GM23338 (cell line): ENCODE results near the gene CCDC80. TPM values are rescaled to one million over a fixed set of nuclear protein-coding genes. Genes with fewer than 3 reads are reported as not detected.

Experiments used
- ATAC-seq: fragments of 200-7000 bp; cut with Tn5 transposase; 3 replicates; pipeline ENCODE4 v1.9.1; 2020
- DNase-seq: peaks from one replicate; pipeline ENCODE4 v3.0.0-alpha.2; 2015; ENCODE audit warnings: low spot score
- H2AFZ ChIP-seq: fragments of 200-600 bp; sonication (generic); 2 replicates; pipeline ENCODE4 v1.8.0; 2016; ENCODE audit warnings: antibody characterized with exemption, mild to moderate bottlenecking, moderate library complexity
- H3F3A ChIP-seq: fragments of 200-600 bp; sonication (generic); replicated peaks from 2 replicates; pipeline ENCODE4 v1.8.0; 2017; ENCODE audit warnings: antibody characterized with exemption, mixed run types, low read depth
- H3K27ac ChIP-seq: fragments of 200-600 bp; sonication (generic); 2 replicates; pipeline ENCODE4 v1.6.1; 2016; ENCODE audit warnings: low read depth
- H3K27me3 ChIP-seq: fragments of 200-600 bp; sonication (generic); 2 replicates; pipeline ENCODE4 v1.8.0; 2016; ENCODE audit warnings: mild to moderate bottlenecking, mixed run types, moderate library complexity; ENCODE audit not compliant: insufficient read depth
- H3K36me3 ChIP-seq: fragments of 200-600 bp; sonication (generic); 2 replicates; pipeline ENCODE4 v1.8.0; 2016; ENCODE audit warnings: mild to moderate bottlenecking; ENCODE audit not compliant: insufficient read depth
- H3K4me1 ChIP-seq: fragments of 200-600 bp; sonication (generic); 2 replicates; pipeline ENCODE4 v1.8.0; 2016; ENCODE audit warnings: mild to moderate bottlenecking, moderate library complexity; ENCODE audit not compliant: insufficient read depth
- H3K4me2 ChIP-seq: fragments of 200-600 bp; sonication (generic); 2 replicates; pipeline ENCODE4 v1.7.1; 2017; ENCODE audit warnings: mixed run types
- H3K4me3 ChIP-seq: fragments of 200-600 bp; sonication (generic); 2 replicates; pipeline ENCODE4 v1.6.1; 2016; ENCODE audit warnings: mixed run types
- H3K79me2 ChIP-seq: fragments of 200-600 bp; sonication (generic); replicated peaks from 2 replicates; pipeline ENCODE4 v1.8.0; 2017; ENCODE audit warnings: mild to moderate bottlenecking; ENCODE audit not compliant: insufficient read depth
- H3K9me2 ChIP-seq: fragments of 200-600 bp; sonication (generic); 2 replicates; pipeline ENCODE4 v1.8.0; 2017; ENCODE audit not compliant: insufficient read depth
- H4K20me1 ChIP-seq: fragments of 200-600 bp; sonication (generic); replicated peaks from 2 replicates; pipeline ENCODE4 v1.8.0; 2017; ENCODE audit warnings: mild to moderate bottlenecking; ENCODE audit not compliant: insufficient read depth
- H3K27ac Mint-ChIP-seq: 2 replicates; pipeline ENCODE4 v1.8.0; 2020; ENCODE audit warnings: inconsistent platforms, mild to moderate bottlenecking, moderate library complexity, mixed read lengths
- H3K27me3 Mint-ChIP-seq: 3 replicates; pipeline ENCODE4 v1.8.0; 2022; ENCODE audit warnings: low read depth, mild to moderate bottlenecking, moderate library complexity, mixed read lengths, inconsistent platforms; ENCODE audit not compliant: insufficient read depth, poor library complexity
- H3K36me3 Mint-ChIP-seq: 3 replicates; pipeline ENCODE4 v1.8.0; 2021; ENCODE audit warnings: low read depth, mild to moderate bottlenecking, inconsistent platforms, moderate library complexity, mixed read lengths
- H3K4me1 Mint-ChIP-seq: 3 replicates; pipeline ENCODE4 v1.8.0; 2020; ENCODE audit warnings: mild to moderate bottlenecking, inconsistent platforms, mixed read lengths
- H3K4me3 Mint-ChIP-seq: 3 replicates; pipeline ENCODE4 v1.8.0; 2021; ENCODE audit warnings: moderate library complexity, mild to moderate bottlenecking, inconsistent platforms, mixed read lengths
- H3K9me3 Mint-ChIP-seq: 3 replicates; pipeline ENCODE4 v1.8.0; 2020; ENCODE audit warnings: moderate library complexity, mild to moderate bottlenecking, inconsistent platforms, mixed read lengths
- ETS1 ChIP-seq: IDR thresholded peaks from 2 replicates; pipeline ENCODE4 v1.6.1; 2016; ENCODE audit warnings: antibody characterized with exemption
- EZH2phosphoT487 ChIP-seq: fragments of 200-600 bp; sonication (generic); IDR thresholded peaks from one replicate; pipeline ENCODE4 v1.8.1; 2018; ENCODE audit warnings: antibody characterized with exemption; ENCODE audit not compliant: unreplicated experiment
- JUNB ChIP-seq: IDR thresholded peaks from one replicate; pipeline ENCODE4 v1.6.1; 2016; ENCODE audit warnings: antibody characterized with exemption; ENCODE audit not compliant: unreplicated experiment
- NANOG ChIP-seq: IDR thresholded peaks from 2 replicates; pipeline ENCODE4 v1.6.1; 2016; ENCODE audit warnings: antibody characterized with exemption, borderline replicate concordance
- POLR2AphosphoS5 ChIP-seq: IDR thresholded peaks from 2 replicates; pipeline ENCODE4 v1.6.1; 2016; ENCODE audit warnings: antibody characterized with exemption, low read depth
- polyA plus RNA-seq: library from polyadenylated mRNA; unstranded; fragments of >200 nt; fragmentation: Nextera tagmentation; extraction: Ambion mirVana; gene quantifications from 2 replicates; pipeline ENCODE4 v1.2.1, GENCODE V29; 2016
- total RNA-seq: library from RNA; depleted of rRNA; stranded (reverse); fragments of >200 nt; shearing (Covaris generic); gene quantifications from 2 replicates; pipeline ENCODE4 v1.2.3, GENCODE V29; 2014
- TF ChIP-seq, protein P1 (sequence below), 2 experiments: fragments of 200-600 bp in 1 of 2; sonication (generic) in 1 of 2; conservative IDR thresholded peaks; 2 replicates each; pipeline versions ENCODE4 v1.5.1 to v1.6.1; 2016 to 2017; ENCODE audit warnings: antibody characterized with exemption in 2 of 2, low read depth in 2 of 2, mild to moderate bottlenecking in 2 of 2, moderate library complexity in 1 of 2
- TF ChIP-seq, protein P2 (sequence below): fragments of 250-450 bp; sonication (Bioruptor Pico); IDR thresholded peaks from 2 replicates; pipeline ENCODE4 v1.5.0; 2020; ENCODE audit warnings: mild to moderate bottlenecking, moderate library complexity
- TF ChIP-seq, protein P3 (sequence below): IDR thresholded peaks from one replicate; pipeline ENCODE4 v1.6.1; 2018; ENCODE audit warnings: antibody characterized with exemption; ENCODE audit not compliant: unreplicated experiment

The CCDC80 gene
- total and polyA plus RNA-seq, 2 experiments from 2014 or later = 5.4 to 6.7 TPM

GRCh38 chr3:112607863-112608262, 33.1 kb downstream of the CCDC80 start:
- Histone ChIP-seq H3K27me3 (no peaks in the 10 kb centered on the region), H3K36me3 (no peaks in the 10 kb centered on the region), H3K4me1 (no peaks in the 10 kb centered on the region; the same call in 1 of the 2 replicates), H3K79me2 (no peaks in the 10 kb centered on the region), H3K9me2 (no peaks in the 10 kb centered on the region), H3K4me2 (no peak overlapping the region), H2AFZ (peak overlapping the region; percentile 86; the same call in 1 of the 2 replicates), H3K4me3 (no peak overlapping the region), H4K20me1 (no peaks in the 10 kb centered on the region), H3K27ac (no peak overlapping the region), H3F3A (no peaks in the 10 kb centered on the region)
- no peaks in the 10 kb centered on the region for H3K4me1 Mint-ChIP-seq
- ATAC-seq = no peak
- peaks cover 2% of the 10 kb centered on the region for H3K27me3 Mint-ChIP-seq
- DNase-seq = no peak
- no peak overlapping the region for H3K27ac Mint-ChIP-seq
- no peak overlapping the region for H3K4me3 Mint-ChIP-seq
- TF ChIP-seq JUNB (no peak), ETS1 (no peak), NANOG (no peak), EZH2phosphoT487 (no peak), POLR2AphosphoS5 (no peak)
- TF ChIP-seq, protein P1, sequence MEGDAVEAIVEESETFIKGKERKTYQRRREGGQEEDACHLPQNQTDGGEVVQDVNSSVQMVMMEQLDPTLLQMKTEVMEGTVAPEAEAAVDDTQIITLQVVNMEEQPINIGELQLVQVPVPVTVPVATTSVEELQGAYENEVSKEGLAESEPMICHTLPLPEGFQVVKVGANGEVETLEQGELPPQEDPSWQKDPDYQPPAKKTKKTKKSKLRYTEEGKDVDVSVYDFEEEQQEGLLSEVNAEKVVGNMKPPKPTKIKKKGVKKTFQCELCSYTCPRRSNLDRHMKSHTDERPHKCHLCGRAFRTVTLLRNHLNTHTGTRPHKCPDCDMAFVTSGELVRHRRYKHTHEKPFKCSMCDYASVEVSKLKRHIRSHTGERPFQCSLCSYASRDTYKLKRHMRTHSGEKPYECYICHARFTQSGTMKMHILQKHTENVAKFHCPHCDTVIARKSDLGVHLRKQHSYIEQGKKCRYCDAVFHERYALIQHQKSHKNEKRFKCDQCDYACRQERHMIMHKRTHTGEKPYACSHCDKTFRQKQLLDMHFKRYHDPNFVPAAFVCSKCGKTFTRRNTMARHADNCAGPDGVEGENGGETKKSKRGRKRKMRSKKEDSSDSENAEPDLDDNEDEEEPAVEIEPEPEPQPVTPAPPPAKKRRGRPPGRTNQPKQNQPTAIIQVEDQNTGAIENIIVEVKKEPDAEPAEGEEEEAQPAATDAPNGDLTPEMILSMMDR (conservative IDR thresholded peaks at IDR 0.05; ENCODE audit: low read depth in 2 of 2) = no peak
- TF ChIP-seq, protein P2, sequence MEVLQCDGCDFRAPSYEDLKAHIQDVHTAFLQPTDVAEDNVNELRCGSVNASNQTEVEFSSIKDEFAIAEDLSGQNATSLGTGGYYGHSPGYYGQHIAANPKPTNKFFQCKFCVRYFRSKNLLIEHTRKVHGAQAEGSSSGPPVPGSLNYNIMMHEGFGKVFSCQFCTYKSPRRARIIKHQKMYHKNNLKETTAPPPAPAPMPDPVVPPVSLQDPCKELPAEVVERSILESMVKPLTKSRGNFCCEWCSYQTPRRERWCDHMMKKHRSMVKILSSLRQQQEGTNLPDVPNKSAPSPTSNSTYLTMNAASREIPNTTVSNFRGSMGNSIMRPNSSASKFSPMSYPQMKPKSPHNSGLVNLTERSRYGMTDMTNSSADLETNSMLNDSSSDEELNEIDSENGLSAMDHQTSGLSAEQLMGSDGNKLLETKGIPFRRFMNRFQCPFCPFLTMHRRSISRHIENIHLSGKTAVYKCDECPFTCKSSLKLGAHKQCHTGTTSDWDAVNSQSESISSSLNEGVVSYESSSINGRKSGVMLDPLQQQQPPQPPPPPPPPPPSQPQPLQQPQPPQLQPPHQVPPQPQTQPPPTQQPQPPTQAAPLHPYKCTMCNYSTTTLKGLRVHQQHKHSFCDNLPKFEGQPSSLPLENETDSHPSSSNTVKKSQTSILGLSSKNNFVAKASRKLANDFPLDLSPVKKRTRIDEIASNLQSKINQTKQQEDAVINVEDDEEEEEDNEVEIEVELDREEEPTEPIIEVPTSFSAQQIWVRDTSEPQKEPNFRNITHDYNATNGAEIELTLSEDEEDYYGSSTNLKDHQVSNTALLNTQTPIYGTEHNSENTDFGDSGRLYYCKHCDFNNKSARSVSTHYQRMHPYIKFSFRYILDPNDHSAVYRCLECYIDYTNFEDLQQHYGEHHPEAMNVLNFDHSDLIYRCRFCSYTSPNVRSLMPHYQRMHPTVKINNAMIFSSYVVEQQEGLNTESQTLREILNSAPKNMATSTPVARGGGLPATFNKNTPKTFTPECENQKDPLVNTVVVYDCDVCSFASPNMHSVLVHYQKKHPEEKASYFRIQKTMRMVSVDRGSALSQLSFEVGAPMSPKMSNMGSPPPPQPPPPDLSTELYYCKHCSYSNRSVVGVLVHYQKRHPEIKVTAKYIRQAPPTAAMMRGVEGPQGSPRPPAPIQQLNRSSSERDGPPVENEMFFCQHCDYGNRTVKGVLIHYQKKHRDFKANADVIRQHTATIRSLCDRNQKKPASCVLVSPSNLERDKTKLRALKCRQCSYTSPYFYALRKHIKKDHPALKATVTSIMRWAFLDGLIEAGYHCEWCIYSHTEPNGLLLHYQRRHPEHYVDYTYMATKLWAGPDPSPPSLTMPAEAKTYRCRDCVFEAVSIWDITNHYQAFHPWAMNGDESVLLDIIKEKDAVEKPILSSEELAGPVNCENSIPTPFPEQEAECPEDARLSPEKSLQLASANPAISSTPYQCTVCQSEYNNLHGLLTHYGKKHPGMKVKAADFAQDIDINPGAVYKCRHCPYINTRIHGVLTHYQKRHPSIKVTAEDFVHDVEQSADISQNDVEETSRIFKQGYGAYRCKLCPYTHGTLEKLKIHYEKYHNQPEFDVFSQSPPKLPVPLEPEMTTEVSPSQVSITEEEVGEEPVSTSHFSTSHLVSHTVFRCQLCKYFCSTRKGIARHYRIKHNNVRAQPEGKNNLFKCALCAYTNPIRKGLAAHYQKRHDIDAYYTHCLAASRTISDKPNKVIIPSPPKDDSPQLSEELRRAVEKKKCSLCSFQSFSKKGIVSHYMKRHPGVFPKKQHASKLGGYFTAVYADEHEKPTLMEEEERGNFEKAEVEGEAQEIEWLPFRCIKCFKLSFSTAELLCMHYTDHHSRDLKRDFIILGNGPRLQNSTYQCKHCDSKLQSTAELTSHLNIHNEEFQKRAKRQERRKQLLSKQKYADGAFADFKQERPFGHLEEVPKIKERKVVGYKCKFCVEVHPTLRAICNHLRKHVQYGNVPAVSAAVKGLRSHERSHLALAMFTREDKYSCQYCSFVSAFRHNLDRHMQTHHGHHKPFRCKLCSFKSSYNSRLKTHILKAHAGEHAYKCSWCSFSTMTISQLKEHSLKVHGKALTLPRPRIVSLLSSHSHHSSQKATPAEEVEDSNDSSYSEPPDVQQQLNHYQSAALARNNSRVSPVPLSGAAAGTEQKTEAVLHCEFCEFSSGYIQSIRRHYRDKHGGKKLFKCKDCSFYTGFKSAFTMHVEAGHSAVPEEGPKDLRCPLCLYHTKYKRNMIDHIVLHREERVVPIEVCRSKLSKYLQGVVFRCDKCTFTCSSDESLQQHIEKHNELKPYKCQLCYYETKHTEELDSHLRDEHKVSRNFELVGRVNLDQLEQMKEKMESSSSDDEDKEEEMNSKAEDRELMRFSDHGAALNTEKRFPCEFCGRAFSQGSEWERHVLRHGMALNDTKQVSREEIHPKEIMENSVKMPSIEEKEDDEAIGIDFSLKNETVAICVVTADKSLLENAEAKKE (CRISPR knock-in tag) = no peak
- TF ChIP-seq, protein P3, sequence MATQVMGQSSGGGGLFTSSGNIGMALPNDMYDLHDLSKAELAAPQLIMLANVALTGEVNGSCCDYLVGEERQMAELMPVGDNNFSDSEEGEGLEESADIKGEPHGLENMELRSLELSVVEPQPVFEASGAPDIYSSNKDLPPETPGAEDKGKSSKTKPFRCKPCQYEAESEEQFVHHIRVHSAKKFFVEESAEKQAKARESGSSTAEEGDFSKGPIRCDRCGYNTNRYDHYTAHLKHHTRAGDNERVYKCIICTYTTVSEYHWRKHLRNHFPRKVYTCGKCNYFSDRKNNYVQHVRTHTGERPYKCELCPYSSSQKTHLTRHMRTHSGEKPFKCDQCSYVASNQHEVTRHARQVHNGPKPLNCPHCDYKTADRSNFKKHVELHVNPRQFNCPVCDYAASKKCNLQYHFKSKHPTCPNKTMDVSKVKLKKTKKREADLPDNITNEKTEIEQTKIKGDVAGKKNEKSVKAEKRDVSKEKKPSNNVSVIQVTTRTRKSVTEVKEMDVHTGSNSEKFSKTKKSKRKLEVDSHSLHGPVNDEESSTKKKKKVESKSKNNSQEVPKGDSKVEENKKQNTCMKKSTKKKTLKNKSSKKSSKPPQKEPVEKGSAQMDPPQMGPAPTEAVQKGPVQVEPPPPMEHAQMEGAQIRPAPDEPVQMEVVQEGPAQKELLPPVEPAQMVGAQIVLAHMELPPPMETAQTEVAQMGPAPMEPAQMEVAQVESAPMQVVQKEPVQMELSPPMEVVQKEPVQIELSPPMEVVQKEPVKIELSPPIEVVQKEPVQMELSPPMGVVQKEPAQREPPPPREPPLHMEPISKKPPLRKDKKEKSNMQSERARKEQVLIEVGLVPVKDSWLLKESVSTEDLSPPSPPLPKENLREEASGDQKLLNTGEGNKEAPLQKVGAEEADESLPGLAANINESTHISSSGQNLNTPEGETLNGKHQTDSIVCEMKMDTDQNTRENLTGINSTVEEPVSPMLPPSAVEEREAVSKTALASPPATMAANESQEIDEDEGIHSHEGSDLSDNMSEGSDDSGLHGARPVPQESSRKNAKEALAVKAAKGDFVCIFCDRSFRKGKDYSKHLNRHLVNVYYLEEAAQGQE = no peak
- no peaks in the 10 kb centered on the region for H3K9me3 Mint-ChIP-seq
- H3K36me3 Mint-ChIP-seq = no peaks in the 10 kb centered on the region
